ENCODE results near the gene PTGS1.

DNA sequence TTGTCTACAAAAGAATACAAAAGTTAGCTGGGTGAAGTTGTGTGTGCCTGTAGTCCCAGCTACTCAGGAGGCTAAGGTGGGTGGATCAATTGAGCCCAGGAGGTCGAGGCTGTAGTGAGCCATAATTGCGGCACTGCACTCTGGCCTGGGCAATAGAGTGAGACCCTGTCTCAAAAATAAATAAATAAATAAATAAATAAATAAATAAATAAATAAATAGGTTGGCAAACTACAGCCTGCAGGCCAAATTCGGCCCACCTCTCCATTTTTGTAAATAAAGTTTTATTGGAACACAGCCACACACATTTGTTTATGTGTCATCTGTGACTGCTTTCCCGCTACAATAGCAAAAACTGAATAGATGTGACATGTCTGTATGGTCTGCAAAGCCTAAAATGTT lies 9.5 kb downstream of the PTGS1 start:
- no peak for TF ChIP-seq TAF1 (IDR thresholded peaks at IDR 0.05; ENCODE audit: borderline replicate concordance, low read depth, low read length)
- TF ChIP-seq TEAD4 (IDR thresholded peaks at IDR 0.05; ENCODE audit: borderline replicate concordance, insufficient read depth), result no peak
- TF ChIP-seq, protein P1, sequence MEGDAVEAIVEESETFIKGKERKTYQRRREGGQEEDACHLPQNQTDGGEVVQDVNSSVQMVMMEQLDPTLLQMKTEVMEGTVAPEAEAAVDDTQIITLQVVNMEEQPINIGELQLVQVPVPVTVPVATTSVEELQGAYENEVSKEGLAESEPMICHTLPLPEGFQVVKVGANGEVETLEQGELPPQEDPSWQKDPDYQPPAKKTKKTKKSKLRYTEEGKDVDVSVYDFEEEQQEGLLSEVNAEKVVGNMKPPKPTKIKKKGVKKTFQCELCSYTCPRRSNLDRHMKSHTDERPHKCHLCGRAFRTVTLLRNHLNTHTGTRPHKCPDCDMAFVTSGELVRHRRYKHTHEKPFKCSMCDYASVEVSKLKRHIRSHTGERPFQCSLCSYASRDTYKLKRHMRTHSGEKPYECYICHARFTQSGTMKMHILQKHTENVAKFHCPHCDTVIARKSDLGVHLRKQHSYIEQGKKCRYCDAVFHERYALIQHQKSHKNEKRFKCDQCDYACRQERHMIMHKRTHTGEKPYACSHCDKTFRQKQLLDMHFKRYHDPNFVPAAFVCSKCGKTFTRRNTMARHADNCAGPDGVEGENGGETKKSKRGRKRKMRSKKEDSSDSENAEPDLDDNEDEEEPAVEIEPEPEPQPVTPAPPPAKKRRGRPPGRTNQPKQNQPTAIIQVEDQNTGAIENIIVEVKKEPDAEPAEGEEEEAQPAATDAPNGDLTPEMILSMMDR (IDR thresholded peaks at IDR 0.05), result no peak
- TF ChIP-seq RAD21 (IDR thresholded peaks at IDR 0.05; ENCODE audit: low read length), result no peak
- no peak for TF ChIP-seq RFX5 (IDR thresholded peaks at IDR 0.05; ENCODE audit: low read length)
- no peak for TF ChIP-seq FOXM1 (IDR thresholded peaks at IDR 0.05; ENCODE audit: low read depth)
- no peak for TF ChIP-seq TCF12 (IDR thresholded peaks at IDR 0.05)
- no peak for TF ChIP-seq MXI1 (IDR thresholded peaks at IDR 0.05; ENCODE audit: low read depth, low read length)
- no peak for TF ChIP-seq JUND (IDR thresholded peaks at IDR 0.05)
- no peak for TF ChIP-seq EP300 (IDR thresholded peaks at IDR 0.05; ENCODE audit: borderline replicate concordance in 1 of 2, low read depth in 1 of 2, low read length in 1 of 2)
- TF ChIP-seq, protein P2, sequence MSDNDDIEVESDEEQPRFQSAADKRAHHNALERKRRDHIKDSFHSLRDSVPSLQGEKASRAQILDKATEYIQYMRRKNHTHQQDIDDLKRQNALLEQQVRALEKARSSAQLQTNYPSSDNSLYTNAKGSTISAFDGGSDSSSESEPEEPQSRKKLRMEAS (IDR thresholded peaks at IDR 0.05; ENCODE audit: low read depth), result no peak
- no peak for TF ChIP-seq NRF1 (IDR thresholded peaks at IDR 0.05; ENCODE audit: low read depth, low read length)
